ENCODE measurements around the gene PAX6.

The PAX6 gene

DNA sequence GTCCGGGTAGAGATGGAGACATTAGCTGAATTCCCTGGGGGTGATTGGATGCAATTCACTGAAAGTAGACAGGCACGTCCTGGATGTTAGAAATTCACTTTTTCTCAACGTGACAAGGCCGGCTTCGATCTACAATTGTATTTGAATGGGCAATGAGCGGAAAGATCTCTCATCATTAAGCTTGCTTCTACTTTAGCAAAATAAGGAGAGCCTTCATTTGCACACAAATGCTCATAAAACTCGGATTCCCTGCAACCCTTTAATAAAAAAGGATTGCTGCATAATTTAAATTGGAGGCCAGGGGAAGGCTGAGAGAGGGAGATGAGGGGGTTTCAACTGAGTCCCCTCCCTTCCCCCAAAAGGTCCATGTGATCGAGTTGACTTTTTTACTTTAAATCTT lies 10.6 kb upstream of the PAX6 start:
- Histone ChIP-seq H3K4me3 (ENCODE audit: low read length) (no peak overlapping the region), H3K4me1 (ENCODE audit: insufficient read depth, low read length) (peaks cover 58% of the 10 kb centered on the region)
- WGBS: 7% methylated on average over 6 of the region's 8 CpGs

GRCh38 chr11:31821235-31821764 lies 10.2 kb upstream of the PAX6 start:
- H3K9me3 ChIP-seq (ENCODE audit: insufficient read depth, low read depth, low read length): no peaks in the 10 kb centered on the region
- H3K4me3 ChIP-seq (ENCODE audit: low read length): no peak overlapping the region
- H3K27ac ChIP-seq (ENCODE audit: low read depth, low read length): no peak overlapping the region
- no peak overlapping the region for H3K9ac ChIP-seq (ENCODE audit: low read depth, low read length)
- 19% methylated on average over 4 of the region's 5 CpGs for WGBS
- H3K4me1 ChIP-seq (ENCODE audit: insufficient read depth, low read length): peaks cover 55% of the 10 kb centered on the region
- H3K27me3 ChIP-seq (ENCODE audit: insufficient read depth, low read length): peaks cover 100% of the 10 kb centered on the region
- no peaks in the 10 kb centered on the region for H3K36me3 ChIP-seq (ENCODE audit: insufficient read depth, low read length)

More for the DNA sequence above, 10.6 kb upstream of the PAX6 start:
- no peak overlapping the region for H3K27ac ChIP-seq (ENCODE audit: low read depth, low read length)
- H3K27me3 ChIP-seq (ENCODE audit: insufficient read depth, low read length): peaks cover 100% of the 10 kb centered on the region
- H3K9me3 ChIP-seq (ENCODE audit: insufficient read depth, low read depth, low read length): no peaks in the 10 kb centered on the region
- no peak overlapping the region for H3K9ac ChIP-seq (ENCODE audit: low read depth, low read length)
- H3K36me3 ChIP-seq (ENCODE audit: insufficient read depth, low read length): no peaks in the 10 kb centered on the region

- Histone ChIP-seq H3K9me3 (ENCODE audit: insufficient read depth, low read depth, low read length) (no peaks in the 10 kb centered on the region), H3K36me3 (ENCODE audit: insufficient read depth, low read length) (no peaks in the 10 kb centered on the region), H3K4me1 (ENCODE audit: insufficient read depth, low read length) (peaks cover 53% of the 10 kb centered on the region), H3K27ac (ENCODE audit: low read depth, low read length) (no peak overlapping the region), H3K4me3 (ENCODE audit: low read length) (peak overlapping the region; percentile 25), H3K9ac (ENCODE audit: low read depth, low read length) (no peak overlapping the region), H3K27me3 (ENCODE audit: insufficient read depth, low read length) (peaks cover 100% of the 10 kb centered on the region)
- under 1% methylated on average over 15 of the region's 15 CpGs for WGBS
Measured at GRCh38 chr11:31820438-31820818, 9.3 kb upstream of the PAX6 start.

DNA sequence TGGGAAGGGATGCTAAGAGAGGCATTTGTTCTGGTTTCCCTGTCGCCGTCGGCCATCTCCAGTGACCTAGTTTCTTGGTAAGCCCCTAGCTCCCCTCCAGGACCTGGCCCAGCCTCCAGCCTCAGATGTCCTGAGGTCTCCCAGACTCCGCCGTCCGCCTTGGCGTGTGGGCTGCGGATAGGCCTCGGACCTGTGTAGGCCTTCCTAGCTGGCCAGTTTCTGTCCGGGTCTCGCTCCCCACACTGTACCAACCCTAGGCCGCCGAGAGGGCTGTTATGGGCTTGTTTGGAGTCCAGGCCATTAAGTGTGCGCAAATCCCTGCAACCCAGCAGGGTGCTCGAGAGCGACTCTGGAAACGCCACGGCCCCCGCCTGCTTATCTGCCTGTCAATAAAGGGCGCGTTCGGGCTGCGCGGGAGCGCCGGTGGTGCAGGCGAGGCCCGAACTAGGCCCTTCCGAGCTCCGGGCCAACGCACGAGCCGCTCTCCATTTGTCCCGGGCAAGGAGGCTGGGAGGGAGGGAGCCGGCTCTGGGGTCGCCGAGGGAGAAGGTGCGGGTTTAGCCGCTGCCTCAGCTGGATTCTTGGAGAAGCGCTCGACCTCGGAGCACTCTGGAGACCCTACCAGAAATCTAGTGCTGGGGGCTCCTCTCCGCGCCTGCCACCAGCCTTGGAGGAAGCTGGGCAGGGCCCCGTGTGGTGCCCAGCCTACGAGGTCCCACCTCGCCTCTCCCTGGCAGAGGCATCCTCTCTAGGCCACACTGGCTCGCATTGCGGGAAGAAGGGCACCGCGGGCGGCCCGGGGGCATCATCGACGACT lies 8.7 kb upstream of the PAX6 start:
- H3K4me3 ChIP-seq (ENCODE audit: low read length): peak overlapping the region; percentile 25
- no peak overlapping the region for H3K27ac ChIP-seq (ENCODE audit: low read depth, low read length)
- H3K9me3 ChIP-seq (ENCODE audit: insufficient read depth, low read depth, low read length): no peaks in the 10 kb centered on the region
- H3K4me1 ChIP-seq (ENCODE audit: insufficient read depth, low read length): peaks cover 50% of the 10 kb centered on the region
- no peaks in the 10 kb centered on the region for H3K36me3 ChIP-seq (ENCODE audit: insufficient read depth, low read length)
- 1% methylated on average over 55 of the region's 55 CpGs for WGBS
- no peak overlapping the region for H3K9ac ChIP-seq (ENCODE audit: low read depth, low read length)
- H3K27me3 ChIP-seq (ENCODE audit: insufficient read depth, low read length): peaks cover 100% of the 10 kb centered on the region

DNA sequence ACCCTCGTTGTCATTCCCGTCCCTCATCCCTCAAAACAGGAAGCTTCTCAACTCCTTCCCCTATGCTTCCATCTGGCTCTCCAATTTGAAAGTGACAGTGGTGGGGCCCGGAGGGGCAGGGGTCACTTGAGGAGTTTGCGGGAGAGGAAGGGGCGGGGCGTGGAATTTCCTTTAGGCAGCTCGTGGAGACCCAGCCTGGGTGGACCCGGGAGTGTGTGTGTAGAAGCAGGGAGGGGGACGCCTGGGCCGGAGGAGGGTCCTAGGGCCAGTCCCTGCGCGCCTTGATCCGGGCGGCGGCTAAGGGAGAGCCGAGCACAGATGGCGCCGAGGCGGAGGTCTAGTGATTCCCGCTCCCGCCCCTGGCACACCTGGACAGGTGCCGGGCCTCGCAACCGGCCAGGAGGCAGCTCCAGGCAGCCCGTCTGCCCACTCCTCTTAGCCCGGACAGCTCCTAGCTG lies 7.8 kb upstream of the PAX6 start:
- Histone ChIP-seq H3K27me3 (ENCODE audit: insufficient read depth, low read length) (peaks cover 100% of the 10 kb centered on the region), H3K9me3 (ENCODE audit: insufficient read depth, low read depth, low read length) (no peaks in the 10 kb centered on the region)

DNA sequence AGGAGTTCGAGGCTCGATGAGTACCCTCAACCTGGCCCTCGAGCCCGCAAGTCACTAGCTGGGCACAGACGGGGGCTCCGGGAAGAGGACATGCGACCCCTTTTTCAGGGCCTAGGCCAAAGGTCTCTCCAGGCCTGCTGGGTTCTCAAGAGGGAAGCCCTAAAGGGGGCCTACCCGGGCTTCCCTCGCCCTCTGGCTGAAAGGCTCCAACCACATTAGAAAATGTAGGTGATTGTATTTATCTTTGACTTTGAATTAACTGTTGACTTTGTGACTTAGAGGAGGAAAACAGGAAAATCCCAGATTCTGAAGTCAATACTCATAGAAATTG lies 7.3 kb upstream of the PAX6 start:
- no peak overlapping the region for H3K9ac ChIP-seq (ENCODE audit: low read depth, low read length)
- H3K4me3 ChIP-seq (ENCODE audit: low read length): peak overlapping the region; percentile 47
- WGBS: 3% methylated on average over 9 of the region's 9 CpGs
- H3K27ac ChIP-seq (ENCODE audit: low read depth, low read length): no peak overlapping the region
- peaks cover 100% of the 10 kb centered on the region for H3K27me3 ChIP-seq (ENCODE audit: insufficient read depth, low read length)
- no peaks in the 10 kb centered on the region for H3K9me3 ChIP-seq (ENCODE audit: insufficient read depth, low read depth, low read length)
- H3K4me1 ChIP-seq (ENCODE audit: insufficient read depth, low read length): peaks cover 50% of the 10 kb centered on the region
- H3K36me3 ChIP-seq (ENCODE audit: insufficient read depth, low read length): no peaks in the 10 kb centered on the region

More for the DNA sequence above, 7.8 kb upstream of the PAX6 start:
- Histone ChIP-seq H3K36me3 (ENCODE audit: insufficient read depth, low read length) (no peaks in the 10 kb centered on the region), H3K27ac (ENCODE audit: low read depth, low read length) (no peak overlapping the region), H3K4me1 (ENCODE audit: insufficient read depth, low read length) (peaks cover 49% of the 10 kb centered on the region), H3K4me3 (ENCODE audit: low read length) (no peak overlapping the region), H3K9ac (ENCODE audit: low read depth, low read length) (no peak overlapping the region)
- WGBS: 3% methylated on average over 25 of the region's 26 CpGs

- Histone ChIP-seq H3K4me1 (ENCODE audit: insufficient read depth, low read length) (peaks cover 48% of the 10 kb centered on the region), H3K27ac (ENCODE audit: low read depth, low read length) (no peak overlapping the region), H3K27me3 (ENCODE audit: insufficient read depth, low read length) (peaks cover 100% of the 10 kb centered on the region), H3K36me3 (ENCODE audit: insufficient read depth, low read length) (no peaks in the 10 kb centered on the region), H3K9me3 (ENCODE audit: insufficient read depth, low read depth, low read length) (no peaks in the 10 kb centered on the region), H3K4me3 (ENCODE audit: low read length) (peak overlapping the region; percentile 47), H3K9ac (ENCODE audit: low read depth, low read length) (no peak overlapping the region)
- WGBS: under 1% methylated on average over 58 of the region's 58 CpGs
Measured at GRCh38 chr11:31817621-31818424, 6.7 kb upstream of the PAX6 start.

GRCh38 chr11:31817054-31817620 lies 6.0 kb upstream of the PAX6 start:
- Histone ChIP-seq H3K36me3 (ENCODE audit: insufficient read depth, low read length) (no peaks in the 10 kb centered on the region), H3K27me3 (ENCODE audit: insufficient read depth, low read length) (peaks cover 100% of the 10 kb centered on the region), H3K9me3 (ENCODE audit: insufficient read depth, low read depth, low read length) (no peaks in the 10 kb centered on the region), H3K9ac (ENCODE audit: low read depth, low read length) (no peak overlapping the region), H3K4me1 (ENCODE audit: insufficient read depth, low read length) (peaks cover 53% of the 10 kb centered on the region), H3K27ac (ENCODE audit: low read depth, low read length) (no peak overlapping the region), H3K4me3 (ENCODE audit: low read length) (peak overlapping the region; percentile 47)
- under 1% methylated on average over 48 of the region's 48 CpGs for WGBS

GRCh38 chr11:31816468-31817053 lies 5.4 kb upstream of the PAX6 start:
- no peak overlapping the region for H3K27ac ChIP-seq (ENCODE audit: low read depth, low read length)
- H3K27me3 ChIP-seq (ENCODE audit: insufficient read depth, low read length): peaks cover 100% of the 10 kb centered on the region
- no peaks in the 10 kb centered on the region for H3K9me3 ChIP-seq (ENCODE audit: insufficient read depth, low read depth, low read length)
- peaks cover 47% of the 10 kb centered on the region for H3K4me1 ChIP-seq (ENCODE audit: insufficient read depth, low read length)
- WGBS: 2% methylated on average over 38 of the region's 40 CpGs
- peak overlapping the region; percentile 47; the same call in 1 of the 2 replicates for H3K4me3 ChIP-seq (ENCODE audit: low read length)
- H3K9ac ChIP-seq (ENCODE audit: low read depth, low read length): no peak overlapping the region
- H3K36me3 ChIP-seq (ENCODE audit: insufficient read depth, low read length): no peaks in the 10 kb centered on the region

- WGBS: 2% methylated on average over 57 of the region's 57 CpGs
- peaks cover 41% of the 10 kb centered on the region for H3K4me1 ChIP-seq (ENCODE audit: insufficient read depth, low read length)
- H3K4me3 ChIP-seq (ENCODE audit: low read length): peak overlapping the region; percentile 16; the same call in 1 of the 2 replicates
- H3K9me3 ChIP-seq (ENCODE audit: insufficient read depth, low read depth, low read length): no peaks in the 10 kb centered on the region
- peaks cover 100% of the 10 kb centered on the region for H3K27me3 ChIP-seq (ENCODE audit: insufficient read depth, low read length)
- no peak overlapping the region for H3K27ac ChIP-seq (ENCODE audit: low read depth, low read length)
- H3K36me3 ChIP-seq (ENCODE audit: insufficient read depth, low read length): no peaks in the 10 kb centered on the region
- H3K9ac ChIP-seq (ENCODE audit: low read depth, low read length): no peak overlapping the region
Measured at GRCh38 chr11:31815711-31816467, 4.8 kb upstream of the PAX6 start.

Data from HUES64 (cell line).